ENCODE measurements around the gene LAMC1. TPM values are rescaled to one million over a fixed set of nuclear protein-coding genes. Genes with fewer than 3 reads are reported as not detected.

Gene LAMC1
- polyA plus RNA-seq, 1 donor = 297 TPM

DNA sequence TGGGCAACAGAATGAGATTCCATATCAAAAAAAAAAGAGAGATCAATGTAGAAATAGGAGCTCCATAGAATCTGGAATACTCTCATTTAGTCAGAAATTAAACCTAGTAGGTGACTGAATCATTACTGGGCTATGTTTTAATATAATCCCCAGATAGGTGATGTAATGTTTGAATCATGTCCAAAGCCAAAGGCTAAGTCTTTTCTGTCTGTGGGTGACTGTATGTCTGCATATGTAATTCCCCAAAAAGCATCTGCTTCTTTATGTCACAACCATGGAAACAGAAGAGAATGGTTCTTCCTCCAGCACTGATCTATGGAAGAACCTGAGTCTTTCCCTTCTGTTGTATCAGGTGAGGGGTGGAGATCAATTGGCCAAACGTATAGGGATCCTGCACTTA lies 168.6 kb downstream of the LAMC1 start:
- no peak for DNase-seq

DNA sequence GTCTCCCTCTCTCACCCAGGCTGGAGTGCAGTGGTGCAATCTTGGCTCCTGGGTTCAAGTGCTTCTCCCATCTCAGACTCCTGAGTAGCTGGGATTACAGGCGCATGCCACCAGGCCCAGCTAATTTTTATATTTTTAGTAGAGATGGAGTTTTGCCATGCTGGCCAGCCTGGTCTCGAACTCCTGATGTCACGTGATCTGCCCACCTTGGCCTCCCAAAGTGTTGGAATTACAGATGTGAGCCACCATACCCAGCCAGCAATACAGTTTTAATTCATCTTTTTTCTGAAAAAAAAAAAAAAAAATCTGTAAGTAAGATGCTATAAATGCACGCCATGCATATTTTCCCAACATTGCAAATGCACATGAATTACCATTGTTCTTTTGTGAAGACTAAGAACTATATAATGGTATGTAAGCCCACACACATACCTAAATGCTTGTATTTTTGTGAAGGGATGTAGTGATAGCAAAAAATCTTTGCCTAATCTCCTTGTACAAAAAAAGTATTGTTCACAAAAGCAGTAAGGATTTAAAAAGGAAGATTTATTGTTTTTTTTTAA lies 170.8 kb downstream of the LAMC1 start:
- DNase-seq = no peak

DNA sequence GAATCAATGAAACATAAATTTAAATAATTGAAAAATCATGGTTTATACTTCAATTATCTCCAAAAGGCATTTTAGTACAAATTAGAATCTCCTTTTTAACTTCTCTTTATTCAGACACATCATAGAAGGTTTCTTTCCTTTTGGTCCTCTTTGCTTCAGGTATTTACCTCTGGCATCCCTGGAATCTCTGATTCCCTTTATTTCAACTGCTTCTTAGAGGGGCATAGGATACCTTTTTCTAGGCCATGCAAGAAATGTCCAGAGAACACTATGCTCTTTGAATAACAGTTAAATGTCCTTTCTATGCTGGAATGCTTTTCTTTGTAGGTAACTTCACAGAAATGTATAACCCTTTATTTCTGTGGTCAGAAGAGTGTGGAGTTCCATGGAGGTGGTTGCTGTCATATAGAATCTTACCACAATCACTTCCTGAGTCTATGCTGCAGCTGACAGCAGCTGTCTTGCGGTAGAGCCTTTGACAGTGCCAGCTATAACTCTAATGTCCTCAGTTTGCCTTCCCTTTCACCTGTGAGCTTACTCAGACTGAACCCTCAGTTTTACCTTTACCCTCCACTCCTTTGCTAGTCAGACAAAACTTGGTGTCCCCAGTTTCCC lies 171.4 kb downstream of the LAMC1 start:
- DNase-seq = no peak

DNA sequence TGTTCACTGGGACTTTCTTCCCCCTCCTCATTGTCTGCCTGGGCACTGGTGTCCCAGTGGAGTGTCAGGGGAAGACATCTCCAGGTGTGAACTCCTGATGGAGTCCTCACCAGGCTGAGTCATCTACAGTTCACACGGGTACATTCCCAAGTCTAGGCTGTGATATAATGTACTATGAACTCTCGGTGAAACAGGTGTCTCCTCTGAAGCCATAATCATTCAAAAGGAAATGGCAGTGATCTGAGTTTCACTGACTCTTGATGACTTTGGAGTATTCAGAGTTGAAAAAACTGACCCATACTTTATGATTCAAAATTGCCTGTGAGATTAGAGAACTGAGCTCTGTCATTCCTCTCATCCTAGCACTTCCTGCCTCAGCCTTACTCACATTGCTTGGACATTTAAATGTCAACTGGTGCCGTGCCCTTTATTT lies 171.9 kb downstream of the LAMC1 start:
- DNase-seq = no peak

Other genes with a start within 250 kb of the LAMC1 start
- gene NPL, start 233.6 kb upstream of the LAMC1 start, polyA plus RNA-seq (ENCODE audit: insufficient read length) = 9.0 TPM
- 298 TPM for gene DHX9, start 184.1 kb upstream of the LAMC1 start, polyA plus RNA-seq (ENCODE audit: insufficient read length)
- 0.55 TPM for gene SHCBP1L, start 70.3 kb upstream of the LAMC1 start, polyA plus RNA-seq (ENCODE audit: insufficient read length)
- gene LAMC2, start 162.8 kb downstream of the LAMC1 start, polyA plus RNA-seq (ENCODE audit: insufficient read length) = 7.1 TPM